GM19043 (cell line): ENCODE measurements around the gene TOP1.

ENCODE experiments used
- ATAC-seq: cut with Tn5 transposase; IDR thresholded peaks from one replicate; pipeline ENCODE4 v1.9.1; 2021; ENCODE audit warnings: low read depth; ENCODE audit not compliant: unreplicated experiment

TOP1 gene

GRCh38 chr20:41161886-41162285 is 133.3 kb downstream of the TOP1 start:
- ATAC-seq = no peak

- ATAC-seq = no peak
Measured at GRCh38 chr20:41162396-41162795, 133.8 kb downstream of the TOP1 start.

GRCh38 chr20:41163821-41164220 is 135.2 kb downstream of the TOP1 start:
- ATAC-seq = no peak

GRCh38 chr20:41165001-41165882 is 136.6 kb downstream of the TOP1 start:
- no peak for ATAC-seq

GRCh38 chr20:41166201-41167117 is 137.8 kb downstream of the TOP1 start:
- no peak for ATAC-seq

GRCh38 chr20:41167118-41167470 is 138.5 kb downstream of the TOP1 start:
- no peak for ATAC-seq

DNA sequence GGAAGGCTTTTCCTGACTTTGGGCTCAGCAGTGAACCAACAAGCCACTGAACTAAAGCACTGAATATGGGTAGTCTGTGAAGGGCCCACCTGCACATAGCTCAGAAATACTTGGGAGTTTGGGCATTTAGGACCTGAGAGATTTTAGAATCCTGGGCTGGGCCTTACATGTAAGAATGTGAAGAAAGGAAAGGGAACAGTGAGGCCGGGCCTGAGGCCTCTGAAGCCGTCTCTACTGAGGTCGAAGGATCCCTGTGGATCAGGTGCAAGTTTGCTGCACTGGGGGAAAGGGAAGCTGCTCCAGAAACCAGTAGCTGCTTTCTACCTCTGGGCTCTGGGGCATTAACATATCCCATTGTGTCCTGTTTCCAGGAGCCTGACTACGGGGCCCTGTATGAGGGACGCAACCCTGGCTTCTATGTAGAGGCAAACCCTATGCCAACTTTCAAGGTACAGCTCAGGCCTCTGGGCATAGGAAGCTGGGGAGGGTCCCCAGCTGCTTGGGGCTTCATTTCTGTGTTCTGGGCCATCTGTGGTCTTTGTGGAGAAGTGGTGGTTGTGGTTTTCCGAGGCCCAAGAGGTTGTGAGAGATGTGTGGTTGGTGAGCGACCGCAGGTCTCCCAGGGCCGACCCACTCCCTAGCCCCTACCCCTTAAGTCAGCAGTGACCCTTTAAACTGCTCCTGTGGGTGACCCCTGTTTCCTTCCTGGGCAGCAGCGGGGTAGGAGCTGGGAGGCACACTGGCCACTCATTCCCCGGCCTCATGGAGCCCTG is 139.0 kb downstream of the TOP1 start:
- peak; percentile 49 for ATAC-seq

DNA sequence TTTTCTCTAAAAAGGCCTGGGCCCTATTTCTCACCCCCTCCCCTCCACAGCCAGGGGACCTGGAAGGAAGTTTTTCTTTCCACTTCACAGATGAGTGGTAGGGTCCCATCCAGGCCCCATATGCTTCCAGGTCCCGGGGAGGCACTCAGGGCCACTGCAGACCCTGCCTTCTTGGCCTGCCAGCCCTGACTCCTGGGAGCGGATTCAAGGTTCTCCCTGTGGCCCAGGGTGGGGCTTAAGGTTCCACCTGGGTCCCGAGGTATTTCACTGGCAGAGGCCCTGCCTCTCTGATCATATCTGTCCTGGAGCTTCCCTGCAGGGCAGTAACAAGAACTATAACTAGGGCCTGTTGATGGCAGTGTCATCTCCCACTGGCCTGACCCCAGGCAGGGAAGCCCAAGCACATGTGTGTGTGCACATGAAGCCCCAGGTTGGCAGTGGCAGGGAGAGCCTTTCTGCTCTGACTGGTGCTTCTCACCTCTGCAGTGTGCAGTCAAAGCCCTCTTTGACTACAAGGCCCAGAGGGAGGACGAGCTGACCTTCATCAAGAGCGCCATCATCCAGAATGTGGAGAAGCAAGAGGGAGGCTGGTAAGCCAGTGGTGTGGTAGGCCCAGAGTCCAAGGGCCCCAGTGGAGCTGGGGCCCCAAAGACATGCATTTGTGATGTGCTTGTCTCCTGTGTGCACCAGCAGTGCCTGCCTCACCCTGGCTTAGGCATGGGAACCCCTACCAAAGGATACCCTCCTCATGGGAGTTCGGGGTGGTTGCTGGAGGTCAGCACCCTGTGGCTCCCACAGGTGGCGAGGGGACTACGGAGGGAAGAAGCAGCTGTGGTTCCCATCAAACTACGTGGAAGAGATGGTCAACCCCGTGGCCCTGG is 139.9 kb downstream of the TOP1 start:
- ATAC-seq = no peak

GRCh38 chr20:41169162-41169690 is 140.6 kb downstream of the TOP1 start:
- no peak for ATAC-seq

- no peak for ATAC-seq
Measured at GRCh38 chr20:41169791-41170351, 141.2 kb downstream of the TOP1 start.

GRCh38 chr20:41170386-41171105 is 141.9 kb downstream of the TOP1 start:
- ATAC-seq = no peak

DNA sequence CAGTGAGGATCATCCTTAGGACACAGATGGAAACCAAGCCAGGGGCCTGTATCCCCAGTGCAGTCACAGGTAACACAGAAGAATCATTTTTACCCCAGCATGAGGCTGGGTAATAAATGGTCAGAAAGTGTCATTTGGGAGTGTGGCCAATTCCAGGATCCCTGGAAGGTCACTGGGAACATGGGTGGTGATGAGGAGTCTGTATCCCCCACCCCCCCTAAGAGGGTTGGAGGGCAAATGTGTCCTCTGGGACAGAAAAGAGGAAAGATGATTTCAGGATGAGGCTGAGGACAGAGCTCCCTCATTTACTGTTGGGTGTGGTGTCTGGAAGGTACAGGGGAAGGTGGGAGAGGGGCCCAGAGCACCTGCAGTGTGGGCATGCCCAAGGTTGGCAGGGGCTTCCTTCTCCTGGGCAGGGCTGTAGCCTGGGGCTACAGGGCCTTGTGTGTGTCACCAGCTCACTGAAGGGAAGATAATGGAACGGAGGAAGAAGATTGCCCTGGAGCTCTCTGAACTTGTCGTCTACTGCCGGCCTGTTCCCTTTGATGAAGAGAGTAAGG is 143.2 kb downstream of the TOP1 start:
- no peak for ATAC-seq

DNA sequence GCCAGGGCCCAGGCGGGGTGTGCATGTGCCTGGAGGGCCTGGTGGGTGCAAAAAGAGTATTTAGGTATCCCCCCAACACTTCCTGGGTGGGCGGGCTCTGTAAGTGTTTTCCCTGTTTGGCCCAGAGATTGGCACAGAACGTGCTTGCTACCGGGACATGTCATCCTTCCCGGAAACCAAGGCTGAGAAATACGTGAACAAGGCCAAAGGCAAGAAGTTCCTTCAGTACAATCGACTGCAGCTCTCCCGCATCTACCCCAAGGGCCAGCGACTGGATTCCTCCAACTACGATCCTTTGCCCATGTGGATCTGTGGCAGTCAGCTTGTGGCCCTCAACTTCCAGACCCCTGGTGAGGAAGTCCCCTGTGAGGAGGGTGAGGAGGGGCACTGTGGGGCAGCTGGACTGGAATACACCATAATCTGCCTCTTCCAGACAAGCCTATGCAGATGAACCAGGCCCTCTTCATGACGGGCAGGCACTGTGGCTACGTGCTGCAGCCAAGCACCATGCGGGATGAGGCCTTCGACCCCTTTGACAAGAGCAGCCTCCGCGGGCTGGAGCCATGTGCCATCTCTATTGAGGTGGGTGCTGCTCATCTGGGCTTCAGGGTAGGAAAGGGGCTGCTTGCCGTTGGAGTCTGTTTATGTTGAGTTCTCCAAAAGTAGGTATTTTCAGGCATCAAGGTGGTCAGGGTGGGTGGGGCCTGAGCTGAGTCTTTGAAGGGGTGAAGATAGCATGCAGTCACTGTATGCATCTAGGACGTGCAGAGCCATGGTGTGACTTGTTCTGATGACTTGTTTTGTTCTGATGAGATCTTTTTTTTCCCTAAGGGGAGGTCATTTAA is 143.9 kb downstream of the TOP1 start:
- no peak for ATAC-seq

- no peak for ATAC-seq
Measured at GRCh38 chr20:41173161-41173721, 144.6 kb downstream of the TOP1 start.

DNA sequence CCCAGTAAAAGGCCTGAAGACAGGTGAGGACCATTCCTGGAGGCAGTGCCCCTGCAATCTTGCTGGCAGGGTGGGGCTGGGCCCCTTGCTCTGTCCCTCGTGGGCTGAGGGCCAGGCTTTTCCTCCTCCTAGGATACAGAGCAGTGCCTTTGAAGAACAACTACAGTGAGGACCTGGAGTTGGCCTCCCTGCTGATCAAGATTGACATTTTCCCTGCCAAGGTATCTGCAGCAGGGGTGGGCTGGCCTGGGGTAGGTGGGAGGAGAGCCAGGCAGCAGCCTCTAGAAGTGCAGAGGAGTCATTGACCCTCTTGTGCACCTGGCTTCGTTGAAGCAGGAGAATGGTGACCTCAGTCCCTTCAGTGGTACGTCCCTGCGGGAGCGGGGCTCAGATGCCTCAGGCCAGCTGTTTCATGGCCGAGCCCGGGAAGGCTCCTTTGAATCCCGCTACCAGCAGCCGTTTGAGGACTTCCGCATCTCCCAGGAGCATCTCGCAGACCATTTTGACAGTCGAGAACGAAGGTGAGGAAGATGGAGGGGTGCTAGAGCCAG is 145.2 kb downstream of the TOP1 start:
- no peak for ATAC-seq
